Measurements from ENCODE around the gene OSBPL7.

Gene OSBPL7

GRCh38 chr17:47812146-47812920 is 9.3 kb downstream of the OSBPL7 start:
- TF ChIP-seq TAF1 (IDR thresholded peaks at IDR 0.05; ENCODE audit: low read depth), result no peak
- no peak for TF ChIP-seq FOXM1 (IDR thresholded peaks at IDR 0.05; ENCODE audit: borderline replicate concordance, low read depth)
- no peak for TF ChIP-seq CEBPB (IDR thresholded peaks at IDR 0.05)
- no peak for TF ChIP-seq EGR1 (IDR thresholded peaks at IDR 0.05)
- TF ChIP-seq MAX (IDR thresholded peaks at IDR 0.05), result no peak

DNA sequence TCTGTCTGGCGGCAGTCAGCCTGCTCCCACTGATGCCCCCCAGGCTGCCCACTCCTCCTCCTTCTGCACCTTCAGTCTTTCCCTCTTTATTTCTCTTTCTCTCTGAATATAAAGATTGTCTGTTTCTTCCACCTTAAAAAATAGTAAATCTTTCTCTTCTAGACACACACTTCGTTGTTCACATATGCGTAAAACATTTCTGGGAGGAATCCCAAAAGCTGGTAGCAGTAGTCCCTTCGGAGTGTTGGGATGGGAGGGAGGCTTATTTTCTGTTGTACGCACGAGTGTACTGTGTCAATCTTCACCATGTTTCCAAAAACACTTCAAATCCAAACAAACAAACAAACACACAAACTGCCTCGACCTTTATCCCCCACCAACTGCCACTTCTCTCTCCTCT is 9.9 kb downstream of the OSBPL7 start:
- no peak for TF ChIP-seq EGR1 (IDR thresholded peaks at IDR 0.05)
- no peak for TF ChIP-seq TAF1 (IDR thresholded peaks at IDR 0.05; ENCODE audit: low read depth)
- no peak for TF ChIP-seq EP300 (IDR thresholded peaks at IDR 0.05; ENCODE audit: borderline replicate concordance)
- TF ChIP-seq FOXM1 (IDR thresholded peaks at IDR 0.05; ENCODE audit: borderline replicate concordance, low read depth), result no peak

GRCh38 chr17:47810901-47811635 is 10.5 kb downstream of the OSBPL7 start:
- TF ChIP-seq ZBTB7A (IDR thresholded peaks at IDR 0.05; ENCODE audit: low read depth) (no peak), FOXM1 (IDR thresholded peaks at IDR 0.05; ENCODE audit: borderline replicate concordance, low read depth) (no peak), MAX (IDR thresholded peaks at IDR 0.05) (no peak)

DNA sequence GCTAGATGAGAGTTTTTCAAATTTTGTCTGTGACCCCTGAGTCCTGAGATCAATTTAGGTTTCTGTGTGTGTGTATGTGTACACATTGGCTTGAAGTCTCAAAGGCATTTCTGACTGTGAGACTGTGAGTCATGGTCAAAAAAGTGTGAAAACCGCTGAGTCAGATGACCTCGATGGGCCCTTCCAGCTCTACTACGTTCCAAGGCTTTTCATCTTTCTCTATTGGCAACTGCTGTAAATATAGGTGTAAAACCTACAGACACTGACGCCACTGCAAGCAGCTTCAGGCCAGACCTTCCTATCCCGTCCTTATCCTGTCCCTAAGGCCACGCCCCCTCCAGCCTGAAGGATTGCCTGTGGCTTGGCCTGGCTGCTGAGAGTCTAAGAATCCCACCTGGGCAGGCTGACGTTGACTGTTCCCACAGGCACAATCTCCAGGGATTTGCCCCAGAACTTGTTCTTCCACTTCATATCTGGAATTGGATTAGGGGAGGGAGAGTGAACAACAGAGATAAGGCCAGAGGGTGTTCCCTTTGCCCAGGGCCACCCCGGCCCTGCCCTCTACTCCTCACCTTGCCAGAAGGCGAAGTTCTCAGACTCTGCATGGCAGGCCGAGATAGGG is 11.3 kb downstream of the OSBPL7 start:
- TF ChIP-seq RAD21 (IDR thresholded peaks at IDR 0.05; ENCODE audit: low read depth) (no peak), TCF12 (IDR thresholded peaks at IDR 0.05; ENCODE audit: low read depth) (no peak), EGR1 (IDR thresholded peaks at IDR 0.05) (no peak), NFIC (IDR thresholded peaks at IDR 0.05) (no peak), CREB1 (IDR thresholded peaks at IDR 0.05; ENCODE audit: low read depth) (no peak), REST (IDR thresholded peaks at IDR 0.05; ENCODE audit: low read depth) (no peak), CEBPB (IDR thresholded peaks at IDR 0.05) (no peak), USF1 (IDR thresholded peaks at IDR 0.05) (no peak), YY1 (IDR thresholded peaks at IDR 0.05; ENCODE audit: low read depth) (no peak), TEAD4 (IDR thresholded peaks at IDR 0.05) (no peak; the same call in 1 of the 2 replicates), EP300 (IDR thresholded peaks at IDR 0.05; ENCODE audit: borderline replicate concordance) (no peak), ZBTB7A (IDR thresholded peaks at IDR 0.05; ENCODE audit: low read depth) (no peak)

DNA sequence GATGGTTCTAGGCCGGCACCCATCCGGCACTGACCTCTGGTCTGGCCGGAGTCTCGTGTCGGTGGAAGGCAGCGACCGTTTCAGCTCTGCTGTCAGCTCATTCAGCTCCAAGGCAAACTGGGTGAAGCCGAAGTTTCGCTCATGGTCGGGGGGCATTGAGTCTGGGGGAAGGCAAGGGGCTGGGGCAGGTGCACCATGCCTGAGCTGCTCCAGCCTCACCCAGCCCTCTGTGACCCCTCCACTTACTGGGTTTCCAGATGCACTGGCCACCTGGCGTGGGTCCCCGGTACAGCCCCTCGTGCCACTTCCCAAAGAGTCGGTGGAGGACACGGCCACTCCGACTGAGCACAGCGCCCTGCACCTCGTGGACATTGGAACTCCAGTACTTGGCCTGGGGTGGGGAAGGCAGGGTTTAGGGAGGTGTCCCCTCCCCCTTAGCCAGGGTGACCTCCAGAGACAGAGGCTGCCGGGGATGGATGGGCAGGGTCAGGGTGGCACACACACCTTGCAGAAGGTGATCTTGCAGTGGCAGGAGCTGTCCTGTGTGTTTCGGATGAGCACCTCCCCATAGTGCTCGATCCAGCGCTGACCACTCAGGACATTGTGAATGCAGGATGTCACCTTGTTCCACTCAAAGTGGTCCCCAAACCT is 12.6 kb downstream of the OSBPL7 start:
- TF ChIP-seq MAX (IDR thresholded peaks at IDR 0.05) (no peak), RAD21 (IDR thresholded peaks at IDR 0.05; ENCODE audit: low read depth) (no peak), ZBTB7A (IDR thresholded peaks at IDR 0.05; ENCODE audit: low read depth) (no peak), TCF12 (IDR thresholded peaks at IDR 0.05; ENCODE audit: low read depth) (no peak), CEBPB (IDR thresholded peaks at IDR 0.05) (no peak)

DNA sequence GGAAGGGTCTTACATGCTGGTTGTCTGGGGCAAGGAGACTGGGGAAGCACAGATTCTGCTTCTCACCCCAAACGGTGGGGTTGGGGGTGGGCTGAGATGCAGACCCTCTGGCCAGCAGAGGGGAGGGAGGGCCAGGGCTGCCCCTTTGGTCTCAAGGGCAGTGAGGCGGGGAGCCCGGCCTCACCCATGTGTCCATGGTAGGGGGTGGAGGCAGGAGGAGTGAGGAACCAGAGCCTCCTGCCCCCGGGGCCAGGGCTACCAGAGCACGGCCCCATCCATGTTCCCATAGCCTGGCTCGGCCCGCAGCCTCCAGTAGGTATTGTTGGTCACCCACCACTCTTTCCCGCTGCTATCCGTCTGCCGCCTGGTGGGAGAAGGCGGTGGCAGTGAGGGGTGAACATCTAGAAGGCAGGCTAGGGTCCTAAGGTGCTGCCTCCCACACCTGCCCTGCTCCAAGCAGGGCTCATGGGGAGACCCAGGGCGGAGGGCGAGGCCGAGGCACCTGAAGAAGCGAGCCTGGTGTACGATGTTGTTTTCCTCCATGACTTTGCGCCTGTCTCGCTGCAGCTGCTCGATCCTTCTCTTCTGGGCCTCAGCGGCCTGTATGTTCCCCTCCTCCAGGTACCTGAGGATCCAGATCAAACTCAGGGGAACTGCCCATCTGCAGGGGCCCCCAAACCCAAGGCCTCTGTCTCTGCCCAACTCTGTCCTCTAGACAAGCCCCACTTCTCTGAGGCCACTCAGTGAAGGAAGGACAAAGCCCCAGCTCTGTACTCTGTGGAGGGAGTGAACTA is 13.4 kb downstream of the OSBPL7 start:
- TF ChIP-seq FOXM1 (IDR thresholded peaks at IDR 0.05; ENCODE audit: borderline replicate concordance, low read depth), result no peak
- TF ChIP-seq MAX (IDR thresholded peaks at IDR 0.05), result no peak
- TF ChIP-seq TEAD4 (IDR thresholded peaks at IDR 0.05), result no peak
- TF ChIP-seq RAD21 (IDR thresholded peaks at IDR 0.05; ENCODE audit: low read depth), result no peak
- TF ChIP-seq REST (IDR thresholded peaks at IDR 0.05; ENCODE audit: low read depth), result no peak
- no peak for TF ChIP-seq EGR1 (IDR thresholded peaks at IDR 0.05)
- TF ChIP-seq CEBPB (IDR thresholded peaks at IDR 0.05), result no peak
- no peak for TF ChIP-seq TCF12 (IDR thresholded peaks at IDR 0.05; ENCODE audit: low read depth)
- TF ChIP-seq USF1 (IDR thresholded peaks at IDR 0.05), result no peak
- no peak for TF ChIP-seq EP300 (IDR thresholded peaks at IDR 0.05; ENCODE audit: borderline replicate concordance)
- TF ChIP-seq NFIC (IDR thresholded peaks at IDR 0.05), result no peak
- TF ChIP-seq ZBTB7A (IDR thresholded peaks at IDR 0.05; ENCODE audit: low read depth), result no peak
- no peak for TF ChIP-seq TAF1 (IDR thresholded peaks at IDR 0.05; ENCODE audit: low read depth)

Data from Ishikawa (cell line).